Effector CD8-positive, alpha-beta T cell (primary cell): ENCODE results near the gene GDF9.

ENCODE experiments used
- DNase-seq: peaks from one replicate; lab custom pipeline; 2025; lab: John Stamatoyannopoulos, UW
- total RNA-seq, 4 experiments: gene quantifications; one replicate each; lab custom pipeline; 2026; lab: John Stamatoyannopoulos, UW

Gene GDF9
- 0.58 to 3.2 (median 1.5) reads per million in 4 experiments for total RNA-seq

GRCh38 chr5:132866342-132867045 is at the start of gene GDF9, which contains the start of gene UQCRQ:
Gene GDF9 (minus strand): TSS chr5:132866469. CDS start chr5:132864533, 1,936 bp downstream.
Gene UQCRQ (plus strand): TSS chr5:132866642. CDS start chr5:132866882, 240 bp downstream.
- peak; percentile 86 for DNase-seq

GRCh38 chr5:132915681-132916080 is 49.4 kb upstream of the GDF9 start:
- DNase-seq = no peak

GRCh38 chr5:132909702-132910101 is 43.4 kb upstream of the GDF9 start:
- no peak for DNase-seq

- DNase-seq = no peak
Observed at GRCh38 chr5:132907161-132907560, 40.9 kb upstream of the GDF9 start.

- no peak for DNase-seq
Observed at GRCh38 chr5:132905938-132906337, 39.7 kb upstream of the GDF9 start.

GRCh38 chr5:132901730-132902129 is 35.5 kb upstream of the GDF9 start:
- no peak for DNase-seq

GRCh38 chr5:132901036-132901435 is 34.8 kb upstream of the GDF9 start:
- DNase-seq = no peak

GRCh38 chr5:132898094-132898493 is 31.8 kb upstream of the GDF9 start:
- no peak for DNase-seq

GRCh38 chr5:132896685-132897084 is 30.4 kb upstream of the GDF9 start:
- DNase-seq = no peak

- DNase-seq = no peak
Observed at GRCh38 chr5:132895719-132896305, 29.5 kb upstream of the GDF9 start.

- DNase-seq = no peak
Observed at GRCh38 chr5:132890817-132891216, 24.5 kb upstream of the GDF9 start.

- no peak for DNase-seq
Observed at GRCh38 chr5:132889501-132889900, 23.2 kb upstream of the GDF9 start.

GRCh38 chr5:132887283-132887682 is 21.0 kb upstream of the GDF9 start:
- no peak for DNase-seq

- no peak for DNase-seq
Observed at GRCh38 chr5:132886064-132886823, 20.0 kb upstream of the GDF9 start.

GRCh38 chr5:132884548-132884947 is 18.3 kb upstream of the GDF9 start:
- DNase-seq = no peak

- DNase-seq = no peak
Observed at GRCh38 chr5:132883261-132883834, 17.1 kb upstream of the GDF9 start.

- DNase-seq = no peak
Observed at GRCh38 chr5:132877938-132878337, 11.7 kb upstream of the GDF9 start.

GRCh38 chr5:132877466-132877865 is 11.2 kb upstream of the GDF9 start:
- no peak for DNase-seq

- DNase-seq = no peak
Observed at GRCh38 chr5:132876020-132876759, 9.9 kb upstream of the GDF9 start.

GRCh38 chr5:132873930-132874271 is 7.6 kb upstream of the GDF9 start:
- no peak for DNase-seq

GRCh38 chr5:132873119-132873929 is 7.1 kb upstream of the GDF9 start, which contains the start of gene LEAP2:
Gene LEAP2 (plus strand): TSS chr5:132873668. CDS start chr5:132873695, 27 bp downstream.
- no peak for DNase-seq
